DOHH2 (cell line): Measurements from ENCODE around the gene SMC1B.

Experiments
- H3F3A ChIP-seq: fragments of 200-600 bp; sonication (generic), shearing (Covaris generic); 2 replicates; pipeline ENCODE4 v1.6.0; 2016; ENCODE audit warnings: antibody characterized with exemption, mild to moderate bottlenecking; ENCODE audit not compliant: control insufficient read depth, insufficient read depth
- H3K27ac ChIP-seq: fragments of 200-600 bp; sonication (generic); 2 replicates; pipeline ENCODE4 v1.5.1; 2014; ENCODE audit warnings: low read depth, mild to moderate bottlenecking, low read length, moderate library complexity
- H3K27me3 ChIP-seq: fragments of 200-600 bp; sonication (generic); 2 replicates; pipeline ENCODE4 v1.6.1; 2014; ENCODE audit warnings: mild to moderate bottlenecking, low read length, mixed read lengths; ENCODE audit not compliant: control insufficient read depth
- H3K36me3 ChIP-seq: fragments of 200-600 bp; sonication (generic); 2 replicates; pipeline ENCODE4 v1.6.1; 2014; ENCODE audit warnings: mild to moderate bottlenecking, low read length, moderate library complexity, mixed read lengths; ENCODE audit not compliant: control insufficient read depth
- H3K4me1 ChIP-seq: fragments of 200-600 bp; sonication (generic); 2 replicates; pipeline ENCODE4 v1.6.1; 2014; ENCODE audit warnings: mild to moderate bottlenecking, low read length, mixed read lengths; ENCODE audit not compliant: control insufficient read depth
- H3K4me2 ChIP-seq: fragments of 200-600 bp; sonication (generic); 2 replicates; pipeline ENCODE4 v1.6.0; 2014; ENCODE audit warnings: mild to moderate bottlenecking, low read length, moderate library complexity
- H3K4me3 ChIP-seq: fragments of 200-600 bp; sonication (generic); 2 replicates; pipeline ENCODE4 v1.5.1; 2014; ENCODE audit warnings: mild to moderate bottlenecking, low read length, mixed read lengths
- H3K79me2 ChIP-seq: fragments of 200-600 bp; sonication (generic); 2 replicates; pipeline ENCODE4 v1.6.1; 2014; ENCODE audit warnings: mild to moderate bottlenecking, low read length, mixed read lengths; ENCODE audit not compliant: control insufficient read depth
- H3K9me2 ChIP-seq: fragments of 200-600 bp; sonication (generic); replicated peaks from 2 replicates; pipeline ENCODE4 v1.6.1; 2014; ENCODE audit warnings: mild to moderate bottlenecking, low read length, mixed read lengths; ENCODE audit not compliant: control insufficient read depth
- H3K9me3 ChIP-seq: fragments of 200-600 bp; sonication (generic); 2 replicates; pipeline ENCODE4 v1.6.1; 2014; ENCODE audit warnings: antibody characterized with exemption, low read length, mixed read lengths; ENCODE audit not compliant: control insufficient read depth, insufficient read depth
- H4K20me1 ChIP-seq: fragments of 200-600 bp; sonication (generic); 2 replicates; pipeline ENCODE4 v1.6.0; 2014; ENCODE audit warnings: low read depth, mild to moderate bottlenecking, antibody characterized with exemption, low read length, moderate library complexity; ENCODE audit not compliant: control insufficient read depth, insufficient read depth
- CTCF ChIP-seq: fragments of 200-600 bp; sonication (generic); IDR thresholded peaks from one replicate; pipeline ENCODE4 v1.5.1; 2014; ENCODE audit warnings: antibody characterized with exemption, mild to moderate bottlenecking, low read depth, low read length; ENCODE audit not compliant: poor library complexity, severe bottlenecking
- EZH2phosphoT487 ChIP-seq: fragments of 200-600 bp; sonication (generic); IDR thresholded peaks from 2 replicates; pipeline ENCODE4 v1.6.1; 2017; ENCODE audit warnings: borderline replicate concordance, mild to moderate bottlenecking, antibody characterized with exemption, low read length, moderate library complexity, mixed read lengths

The SMC1B gene

GRCh38 chr22:45399712-45400445 lies 13.5 kb downstream of the SMC1B start:
- Histone ChIP-seq H3K4me1 (no peaks in the 10 kb centered on the region), H3K27ac (no peak overlapping the region), H3K4me3 (no peak overlapping the region), H3K36me3 (no peaks in the 10 kb centered on the region), H3K27me3 (peaks cover 15% of the 10 kb centered on the region), H3K9me2 (no peaks in the 10 kb centered on the region), H3K4me2 (no peak overlapping the region), H4K20me1 (no peaks in the 10 kb centered on the region), H3F3A (no peaks in the 10 kb centered on the region), H3K79me2 (no peaks in the 10 kb centered on the region), H3K9me3 (no peaks in the 10 kb centered on the region)
- no peak for TF ChIP-seq CTCF
- TF ChIP-seq EZH2phosphoT487, result no peak

DNA sequence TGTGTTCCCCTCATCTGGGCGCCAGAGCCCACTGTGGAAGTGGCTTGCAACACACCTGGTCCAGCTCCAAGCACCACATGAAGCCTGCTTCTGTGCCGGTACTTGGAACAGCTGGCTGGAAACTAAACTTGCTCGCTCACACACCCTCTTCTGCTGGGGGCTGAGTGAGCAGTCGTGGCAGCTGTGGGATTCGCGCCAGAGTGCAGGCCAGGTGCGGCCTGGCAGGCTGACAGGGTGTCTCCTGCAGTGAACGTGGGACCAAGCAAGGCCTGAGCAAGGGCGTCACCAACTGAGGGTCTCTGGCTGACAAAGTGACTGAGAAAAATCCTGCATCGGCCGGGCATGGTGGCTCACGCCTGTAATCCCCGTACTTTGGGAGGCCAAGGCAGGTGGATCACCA lies 15.2 kb downstream of the SMC1B start:
- no peaks in the 10 kb centered on the region for H3K9me2 ChIP-seq
- H4K20me1 ChIP-seq, result no peaks in the 10 kb centered on the region
- no peak overlapping the region for H3K4me3 ChIP-seq
- no peak overlapping the region for H3K27ac ChIP-seq
- H3K79me2 ChIP-seq, result no peaks in the 10 kb centered on the region
- H3K4me1 ChIP-seq, result no peaks in the 10 kb centered on the region
- no peaks in the 10 kb centered on the region for H3F3A ChIP-seq
- no peaks in the 10 kb centered on the region for H3K36me3 ChIP-seq
- TF ChIP-seq EZH2phosphoT487 (no peak), CTCF (no peak)
- peaks cover 15% of the 10 kb centered on the region for H3K27me3 ChIP-seq
- no peak overlapping the region for H3K4me2 ChIP-seq
- H3K9me3 ChIP-seq, result no peaks in the 10 kb centered on the region

DNA sequence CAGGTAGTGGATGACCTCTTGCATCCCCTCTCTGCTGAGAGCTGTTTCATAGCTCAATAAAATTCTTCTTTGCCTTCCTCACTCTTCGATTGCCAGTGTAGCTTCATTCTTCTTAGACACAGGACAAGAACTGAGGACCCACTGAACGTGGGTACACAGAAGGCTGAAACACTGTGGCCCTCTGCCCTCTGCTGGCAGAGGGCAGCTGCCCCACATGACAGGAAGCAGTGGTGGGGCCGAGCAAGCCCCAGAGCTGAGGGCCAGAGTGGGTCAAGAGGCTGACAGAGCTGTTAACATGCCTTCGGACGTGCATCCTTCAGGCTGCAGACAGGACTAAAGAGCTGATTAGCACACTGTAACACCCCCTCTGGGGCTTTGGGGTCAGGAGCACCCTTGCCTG lies 15.6 kb downstream of the SMC1B start:
- H3K79me2 ChIP-seq, result no peaks in the 10 kb centered on the region
- no peak overlapping the region for H3K4me2 ChIP-seq
- H3K27me3 ChIP-seq, result peaks cover 15% of the 10 kb centered on the region
- H3K4me3 ChIP-seq, result no peak overlapping the region
- H3K36me3 ChIP-seq, result no peaks in the 10 kb centered on the region
- H3K9me3 ChIP-seq, result no peaks in the 10 kb centered on the region
- TF ChIP-seq CTCF (no peak), EZH2phosphoT487 (no peak)
- H3F3A ChIP-seq, result no peaks in the 10 kb centered on the region
- H3K9me2 ChIP-seq, result no peaks in the 10 kb centered on the region
- no peaks in the 10 kb centered on the region for H4K20me1 ChIP-seq
- no peaks in the 10 kb centered on the region for H3K4me1 ChIP-seq
- no peak overlapping the region for H3K27ac ChIP-seq
